ENCODE data around the gene PTH1R.

GRCh38 chr3:46948830-46949671 lies 71.5 kb downstream of the PTH1R start:
- no peak for TF ChIP-seq POLR2A (IDR thresholded peaks at IDR 0.05)
- TF ChIP-seq CTCF (IDR thresholded peaks at IDR 0.05) = no peak
- no peak for TF ChIP-seq POLR2AphosphoS5 (IDR thresholded peaks at IDR 0.05; ENCODE audit: insufficient read depth in 1 of 2, low read depth in 1 of 2)

All from vagina (tissue), 2 donors.